ENCODE measurements around the gene GFOD1. TPM values are rescaled to one million over a fixed set of nuclear protein-coding genes. Genes with fewer than 3 reads are reported as not detected.

GFOD1 gene
- total and polyA plus RNA-seq, 8 donors, result 1.4 to 2.7 (median 2.1) TPM

GRCh38 chr6:13413900-13414555 lies 73.4 kb downstream of the GFOD1 start:
- no peak for FAIRE-seq
- peak in 1 of 6 donors; percentile 25 for DNase-seq
- Histone ChIP-seq H3K36me3 (no peaks in the 10 kb centered on the region), H3K27ac (peak overlapping the region in 2 of 4 donors; percentile 23 to 37), H3K9me3 (no peaks in the 10 kb centered on the region), H3K27me3 (no peaks in the 10 kb centered on the region), H3K4me1 (peaks cover 20 to 27% (median 26%) of the 10 kb centered on the region in 3 donors), H3K4me3 (no peak overlapping the region)
- peak in 2 of 4 donors; percentile 13 to 33 for ATAC-seq
- intact Hi-C loops (cut with DNase I), result no loop called here
- TF ChIP-seq CTCF (IDR thresholded peaks at IDR 0.05), result no peak
- WGBS, 2 donors, result 53 to 59% methylated on average over 7 of the region's 7 CpGs

- no peaks in the 10 kb centered on the region for H3K9me3 ChIP-seq
Observed at GRCh38 chr6:13413466-13413862, 73.9 kb downstream of the GFOD1 start.

GRCh38 chr6:13412639-13413465 lies 74.5 kb downstream of the GFOD1 start:
- no peak for DNase-seq
- Histone ChIP-seq H3K9me3 (no peaks in the 10 kb centered on the region), H3K27me3 (no peaks in the 10 kb centered on the region), H3K4me3 (no peak overlapping the region), H3K36me3 (no peaks in the 10 kb centered on the region), H3K27ac (peak overlapping the region in 2 of 4 donors; percentile 37 to 41), H3K4me1 (peaks cover 9 to 18% (median 18%) of the 10 kb centered on the region in 3 donors)
- FAIRE-seq, result no peak
- intact Hi-C loops (cut with DNase I), result no loop called here
- 88 to 90% methylated on average over 9 of the region's 9 CpGs for WGBS, 2 donors
- no peak for ATAC-seq
- TF ChIP-seq CTCF (IDR thresholded peaks at IDR 0.05), result no peak

More at GRCh38 chr6:13413466-13413862, 73.9 kb downstream of the GFOD1 start:
- Histone ChIP-seq H3K27ac (peak overlapping the region in 2 of 4 donors; percentile 37 to 41), H3K36me3 (no peaks in the 10 kb centered on the region), H3K4me3 (no peak overlapping the region), H3K27me3 (no peaks in the 10 kb centered on the region), H3K4me1 (peaks cover 14 to 25% (median 21%) of the 10 kb centered on the region in 3 donors)
- TF ChIP-seq CTCF (IDR thresholded peaks at IDR 0.05), result no peak
- DNase-seq (peak in 3 of 6 donors; percentile 43 to 46 (median 44)), FAIRE-seq (no peak), ATAC-seq (peak; percentile 73 to 88 (median 84))
- 26 to 27% methylated on average over 3 of the region's 3 CpGs for WGBS, 2 donors
- intact Hi-C loops (cut with DNase I), result no loop called here

- intact Hi-C loops (cut with DNase I), result no loop called here
- 81 to 83% methylated on average over 5 of the region's 5 CpGs for WGBS, 2 donors
- no peak for FAIRE-seq
- TF ChIP-seq CTCF (IDR thresholded peaks at IDR 0.05), result no peak
- Histone ChIP-seq H3K27ac (no peak overlapping the region), H3K4me1 (peaks cover 5 to 18% (median 17%) of the 10 kb centered on the region in 3 donors), H3K27me3 (no peaks in the 10 kb centered on the region), H3K9me3 (no peaks in the 10 kb centered on the region), H3K4me3 (no peak overlapping the region), H3K36me3 (no peaks in the 10 kb centered on the region)
- no peak for ATAC-seq
- no peak for DNase-seq
Observed at GRCh38 chr6:13412211-13412610, 75.2 kb downstream of the GFOD1 start.
